ENCODE results near the gene CNTNAP2. TPM values are rescaled to one million over a fixed set of nuclear protein-coding genes. Genes with fewer than 3 reads are reported as not detected.

The CNTNAP2 gene
- total and polyA plus RNA-seq, 2 donors (not counting 1 experiment from before 2014, with no cell fraction given), result not detected

DNA sequence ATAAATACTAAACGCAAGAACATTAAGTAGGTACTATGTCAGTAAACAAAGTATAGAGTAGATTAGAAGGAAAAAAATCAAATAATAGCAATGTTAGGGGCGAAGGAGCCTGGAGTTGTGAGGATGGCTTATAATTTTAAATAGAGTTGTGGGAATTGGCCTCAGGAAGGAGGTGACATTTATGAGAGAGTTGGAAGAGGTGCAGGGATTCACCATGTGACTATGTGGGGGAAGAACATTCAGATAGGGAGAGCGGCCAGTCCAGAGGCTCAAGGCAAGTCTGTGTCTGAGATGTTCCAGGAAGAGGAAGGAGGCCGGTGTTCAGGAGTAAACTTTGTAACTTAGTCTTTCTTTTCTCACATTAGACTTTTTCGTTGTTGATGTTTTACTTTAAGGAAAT lies 1695.3 kb downstream of the CNTNAP2 start:
- Histone ChIP-seq H4K20me1 (ENCODE audit: control insufficient read depth, extremely low read depth, insufficient read depth, low read length) (no peaks in the 10 kb centered on the region), H3K4me1 (ENCODE audit: control insufficient read depth, extremely low read depth, insufficient read depth, low read length) (no peaks in the 10 kb centered on the region)

DNA sequence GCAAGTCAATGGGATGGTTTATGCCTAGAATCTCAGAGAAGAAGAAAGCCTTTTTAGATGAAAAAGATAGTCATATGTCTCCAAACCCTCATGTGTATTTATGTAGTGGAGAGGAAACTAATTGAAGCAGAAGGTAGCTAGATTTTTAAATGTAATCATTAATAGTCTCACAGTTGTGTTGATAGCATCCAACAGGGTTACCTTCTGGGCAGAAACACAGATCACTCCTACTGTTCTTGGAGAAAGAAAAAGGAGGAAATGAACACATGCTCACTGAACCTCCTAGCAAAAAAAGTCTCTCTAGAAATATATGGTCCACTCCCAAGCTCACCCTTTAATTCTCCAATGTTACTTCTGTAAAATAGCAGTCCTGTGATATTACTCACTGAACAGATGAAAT lies 1696.7 kb downstream of the CNTNAP2 start:
- H2AFZ ChIP-seq (ENCODE audit: low read length), result no peak overlapping the region
- no peaks in the 10 kb centered on the region for H3K27me3 ChIP-seq (ENCODE audit: control insufficient read depth, insufficient read depth, low read length)
- no peaks in the 10 kb centered on the region for H3K79me2 ChIP-seq (ENCODE audit: control insufficient read depth, insufficient read depth, low read length)
- no peak overlapping the region for H3K4me2 ChIP-seq (ENCODE audit: extremely low read depth, insufficient read depth, low read length)
- no peaks in the 10 kb centered on the region for H4K20me1 ChIP-seq (ENCODE audit: control insufficient read depth, extremely low read depth, insufficient read depth, low read length)
- no peaks in the 10 kb centered on the region for H3K36me3 ChIP-seq (ENCODE audit: control insufficient read depth, insufficient read depth, low read length)
- TF ChIP-seq, protein P1, sequence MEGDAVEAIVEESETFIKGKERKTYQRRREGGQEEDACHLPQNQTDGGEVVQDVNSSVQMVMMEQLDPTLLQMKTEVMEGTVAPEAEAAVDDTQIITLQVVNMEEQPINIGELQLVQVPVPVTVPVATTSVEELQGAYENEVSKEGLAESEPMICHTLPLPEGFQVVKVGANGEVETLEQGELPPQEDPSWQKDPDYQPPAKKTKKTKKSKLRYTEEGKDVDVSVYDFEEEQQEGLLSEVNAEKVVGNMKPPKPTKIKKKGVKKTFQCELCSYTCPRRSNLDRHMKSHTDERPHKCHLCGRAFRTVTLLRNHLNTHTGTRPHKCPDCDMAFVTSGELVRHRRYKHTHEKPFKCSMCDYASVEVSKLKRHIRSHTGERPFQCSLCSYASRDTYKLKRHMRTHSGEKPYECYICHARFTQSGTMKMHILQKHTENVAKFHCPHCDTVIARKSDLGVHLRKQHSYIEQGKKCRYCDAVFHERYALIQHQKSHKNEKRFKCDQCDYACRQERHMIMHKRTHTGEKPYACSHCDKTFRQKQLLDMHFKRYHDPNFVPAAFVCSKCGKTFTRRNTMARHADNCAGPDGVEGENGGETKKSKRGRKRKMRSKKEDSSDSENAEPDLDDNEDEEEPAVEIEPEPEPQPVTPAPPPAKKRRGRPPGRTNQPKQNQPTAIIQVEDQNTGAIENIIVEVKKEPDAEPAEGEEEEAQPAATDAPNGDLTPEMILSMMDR (conservative IDR thresholded peaks at IDR 0.05 in 1 of 2, IDR thresholded peaks at IDR 0.05 in 1 of 2; ENCODE audit: low read depth in 1 of 2, low read length in 2 of 2), result no peak
- TF ChIP-seq EZH2 (IDR thresholded peaks at IDR 0.05; ENCODE audit: low read length, missing control alignments), result no peak
- no peak overlapping the region for H3K27ac ChIP-seq (ENCODE audit: insufficient read depth, low read length)
- H3K9me3 ChIP-seq (ENCODE audit: control insufficient read depth, insufficient read depth, low read depth, low read length), result no peaks in the 10 kb centered on the region
- no peak overlapping the region for H3K9ac ChIP-seq (ENCODE audit: insufficient read depth, low read length)
- H3K4me3 ChIP-seq (replicated peaks in 1 of 4; ENCODE audit: control extremely low read depth in 1 of 4, insufficient read depth in 1 of 4, low read depth in 3 of 4, low read length in 4 of 4), result no peak overlapping the region
- no peak for DNase-seq (ENCODE audit: low read depth in 2 of 2)
- H3K4me1 ChIP-seq (ENCODE audit: control insufficient read depth, extremely low read depth, insufficient read depth, low read length), result no peaks in the 10 kb centered on the region

More for the DNA sequence above, 1695.3 kb downstream of the CNTNAP2 start:
- Histone ChIP-seq H3K36me3 (ENCODE audit: control insufficient read depth, insufficient read depth, low read length) (no peaks in the 10 kb centered on the region), H3K79me2 (ENCODE audit: control insufficient read depth, insufficient read depth, low read length) (no peaks in the 10 kb centered on the region), H3K4me3 (replicated peaks in 1 of 4; ENCODE audit: control extremely low read depth in 1 of 4, insufficient read depth in 1 of 4, low read depth in 3 of 4, low read length in 4 of 4) (no peak overlapping the region), H3K27me3 (ENCODE audit: control insufficient read depth, insufficient read depth, low read length) (no peaks in the 10 kb centered on the region), H2AFZ (ENCODE audit: low read length) (no peak overlapping the region), H3K4me2 (ENCODE audit: extremely low read depth, insufficient read depth, low read length) (no peak overlapping the region), H3K9ac (ENCODE audit: insufficient read depth, low read length) (no peak overlapping the region), H3K9me3 (ENCODE audit: control insufficient read depth, insufficient read depth, low read depth, low read length) (no peaks in the 10 kb centered on the region), H3K27ac (ENCODE audit: insufficient read depth, low read length) (no peak overlapping the region)
- TF ChIP-seq EZH2 (IDR thresholded peaks at IDR 0.05; ENCODE audit: low read length, missing control alignments), result no peak
- TF ChIP-seq, protein P1 (conservative IDR thresholded peaks at IDR 0.05 in 1 of 2, IDR thresholded peaks at IDR 0.05 in 1 of 2; ENCODE audit: low read depth in 1 of 2, low read length in 2 of 2), result no peak
- DNase-seq (ENCODE audit: low read depth in 2 of 2), result no peak

DNA sequence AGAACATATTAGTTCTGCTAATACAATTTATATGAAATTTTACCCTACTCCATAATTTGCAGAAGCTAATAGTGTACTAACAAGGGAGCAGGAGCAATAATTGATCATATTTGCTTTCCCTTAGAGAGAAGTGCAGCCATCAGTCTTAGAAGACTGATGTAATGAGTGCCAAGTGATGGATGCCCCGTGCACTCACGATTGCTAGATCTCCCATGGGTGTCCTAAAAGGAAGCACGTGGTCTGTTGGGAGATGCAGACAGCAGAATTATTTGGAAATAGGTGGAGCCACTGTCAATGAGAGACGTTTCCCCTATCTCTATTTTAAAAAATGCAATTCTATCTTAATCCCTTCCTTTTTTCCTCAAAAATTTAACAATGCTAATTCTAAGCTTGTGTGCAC lies 1701.7 kb downstream of the CNTNAP2 start:
- no peaks in the 10 kb centered on the region for H3K4me1 ChIP-seq (ENCODE audit: control insufficient read depth, extremely low read depth, insufficient read depth, low read length)
- no peaks in the 10 kb centered on the region for H4K20me1 ChIP-seq (ENCODE audit: control insufficient read depth, extremely low read depth, insufficient read depth, low read length)
- DNase-seq (ENCODE audit: low read depth in 2 of 2), result no peak
- no peak overlapping the region for H3K4me3 ChIP-seq (replicated peaks in 1 of 4; ENCODE audit: control extremely low read depth in 1 of 4, insufficient read depth in 1 of 4, low read depth in 3 of 4, low read length in 4 of 4)
- no peak overlapping the region for H3K9ac ChIP-seq (ENCODE audit: insufficient read depth, low read length)
- TF ChIP-seq, protein P1 (conservative IDR thresholded peaks at IDR 0.05 in 1 of 2, IDR thresholded peaks at IDR 0.05 in 1 of 2; ENCODE audit: low read depth in 1 of 2, low read length in 2 of 2), result no peak
- no peak for TF ChIP-seq EZH2 (IDR thresholded peaks at IDR 0.05; ENCODE audit: low read length, missing control alignments)
- no peaks in the 10 kb centered on the region for H3K79me2 ChIP-seq (ENCODE audit: control insufficient read depth, insufficient read depth, low read length)
- no peaks in the 10 kb centered on the region for H3K27me3 ChIP-seq (ENCODE audit: control insufficient read depth, insufficient read depth, low read length)
- H3K27ac ChIP-seq (ENCODE audit: insufficient read depth, low read length), result no peak overlapping the region
- no peak overlapping the region for H3K4me2 ChIP-seq (ENCODE audit: extremely low read depth, insufficient read depth, low read length)
- no peaks in the 10 kb centered on the region for H3K36me3 ChIP-seq (ENCODE audit: control insufficient read depth, insufficient read depth, low read length)
- no peaks in the 10 kb centered on the region for H3K9me3 ChIP-seq (ENCODE audit: control insufficient read depth, insufficient read depth, low read depth, low read length)
- H2AFZ ChIP-seq (ENCODE audit: low read length), result no peak overlapping the region

All from fibroblast of lung (primary cell).